GM10266 (cell line): Measurements from ENCODE around the gene TRIM17.

Source experiments
- DNase-seq: peaks from one replicate; pipeline ENCODE4 v3.0.0; 2012; ENCODE audit errors: extremely low spot score
- TF ChIP-seq, protein P1 (sequence below): IDR thresholded peaks from 2 replicates; pipeline ENCODE4 v1.5.1; 2012; ENCODE audit warnings: mild to moderate bottlenecking, low read depth; ENCODE audit not compliant: control insufficient read depth, insufficient read depth; ENCODE audit errors: missing control alignments

TRIM17 gene

DNA sequence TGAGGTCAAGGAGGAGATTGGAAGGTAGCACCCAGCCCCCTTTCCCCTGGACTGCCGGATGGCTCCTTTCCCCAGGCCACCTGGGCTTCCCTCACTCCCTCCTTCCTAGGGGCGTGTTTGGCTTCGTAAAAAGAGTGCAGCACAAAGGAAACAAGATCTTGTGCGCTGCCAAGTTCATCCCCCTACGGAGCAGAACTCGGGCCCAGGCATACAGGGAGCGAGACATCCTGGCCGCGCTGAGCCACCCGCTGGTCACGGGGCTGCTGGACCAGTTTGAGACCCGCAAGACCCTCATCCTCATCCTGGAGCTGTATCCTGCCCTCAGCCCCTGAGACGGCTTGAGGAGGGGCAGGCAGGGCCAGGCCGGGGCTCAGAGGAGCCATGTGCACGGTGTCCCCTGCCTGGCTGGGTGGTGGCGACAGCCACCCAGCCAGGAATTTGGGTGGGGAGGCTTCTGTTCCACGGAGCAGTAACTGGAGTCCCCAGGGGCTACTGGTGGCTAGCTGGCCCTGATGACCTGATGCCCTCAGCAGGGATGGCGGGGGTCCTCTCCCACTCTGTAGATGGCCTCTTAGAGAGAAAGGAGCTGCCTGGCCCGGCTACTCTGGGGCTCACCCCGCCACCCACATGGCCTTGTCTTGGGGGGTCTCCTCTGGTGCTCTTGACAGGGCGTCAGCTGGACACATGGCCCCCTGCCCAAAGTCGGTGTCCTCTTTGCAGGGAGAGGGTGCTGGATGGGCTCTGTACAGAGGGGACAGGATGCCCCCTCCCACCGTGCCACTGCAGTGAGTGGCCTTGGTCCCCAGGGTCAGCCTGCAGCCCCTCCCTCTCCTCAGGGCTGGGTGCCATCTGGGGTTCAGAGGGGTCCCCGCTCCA lies 49.6 kb downstream of the TRIM17 start:
- DNase-seq: no peak

DNA sequence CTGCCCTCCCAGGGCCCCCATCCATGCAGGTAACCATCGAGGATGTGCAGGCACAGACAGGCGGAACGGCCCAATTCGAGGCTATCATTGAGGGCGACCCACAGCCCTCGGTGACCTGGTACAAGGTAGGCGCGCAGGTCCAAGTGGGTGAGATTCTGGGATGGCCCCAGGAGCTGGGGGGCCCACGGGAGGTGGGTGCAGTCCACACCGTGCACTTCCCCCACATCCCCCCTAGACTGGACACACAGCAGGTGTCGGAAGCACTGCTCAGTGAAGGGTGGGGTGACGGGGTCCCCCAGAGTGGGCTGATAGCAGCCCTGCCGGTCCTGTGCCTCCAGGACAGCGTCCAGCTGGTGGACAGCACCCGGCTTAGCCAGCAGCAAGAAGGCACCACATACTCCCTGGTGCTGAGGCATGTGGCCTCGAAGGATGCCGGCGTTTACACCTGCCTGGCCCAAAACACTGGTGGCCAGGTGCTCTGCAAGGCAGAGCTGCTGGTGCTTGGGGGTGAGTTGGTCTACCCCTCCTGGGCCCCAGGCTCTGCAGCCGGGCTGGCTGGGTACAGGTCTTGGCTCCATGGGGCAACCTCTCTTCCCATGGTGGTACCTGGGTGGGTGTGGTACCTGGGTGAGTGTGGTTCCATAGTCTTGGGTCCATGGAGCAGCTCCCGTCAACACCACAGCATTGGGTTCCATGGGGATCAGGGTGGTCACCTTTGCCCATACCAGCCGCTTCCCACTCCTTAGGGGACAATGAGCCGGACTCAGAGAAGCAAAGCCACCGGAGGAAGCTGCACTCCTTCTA lies 50.4 kb downstream of the TRIM17 start:
- TF ChIP-seq, protein P1, sequence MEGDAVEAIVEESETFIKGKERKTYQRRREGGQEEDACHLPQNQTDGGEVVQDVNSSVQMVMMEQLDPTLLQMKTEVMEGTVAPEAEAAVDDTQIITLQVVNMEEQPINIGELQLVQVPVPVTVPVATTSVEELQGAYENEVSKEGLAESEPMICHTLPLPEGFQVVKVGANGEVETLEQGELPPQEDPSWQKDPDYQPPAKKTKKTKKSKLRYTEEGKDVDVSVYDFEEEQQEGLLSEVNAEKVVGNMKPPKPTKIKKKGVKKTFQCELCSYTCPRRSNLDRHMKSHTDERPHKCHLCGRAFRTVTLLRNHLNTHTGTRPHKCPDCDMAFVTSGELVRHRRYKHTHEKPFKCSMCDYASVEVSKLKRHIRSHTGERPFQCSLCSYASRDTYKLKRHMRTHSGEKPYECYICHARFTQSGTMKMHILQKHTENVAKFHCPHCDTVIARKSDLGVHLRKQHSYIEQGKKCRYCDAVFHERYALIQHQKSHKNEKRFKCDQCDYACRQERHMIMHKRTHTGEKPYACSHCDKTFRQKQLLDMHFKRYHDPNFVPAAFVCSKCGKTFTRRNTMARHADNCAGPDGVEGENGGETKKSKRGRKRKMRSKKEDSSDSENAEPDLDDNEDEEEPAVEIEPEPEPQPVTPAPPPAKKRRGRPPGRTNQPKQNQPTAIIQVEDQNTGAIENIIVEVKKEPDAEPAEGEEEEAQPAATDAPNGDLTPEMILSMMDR: no peak

More for the DNA sequence above, 49.6 kb downstream of the TRIM17 start:
- TF ChIP-seq, protein P1: no peak

DNA sequence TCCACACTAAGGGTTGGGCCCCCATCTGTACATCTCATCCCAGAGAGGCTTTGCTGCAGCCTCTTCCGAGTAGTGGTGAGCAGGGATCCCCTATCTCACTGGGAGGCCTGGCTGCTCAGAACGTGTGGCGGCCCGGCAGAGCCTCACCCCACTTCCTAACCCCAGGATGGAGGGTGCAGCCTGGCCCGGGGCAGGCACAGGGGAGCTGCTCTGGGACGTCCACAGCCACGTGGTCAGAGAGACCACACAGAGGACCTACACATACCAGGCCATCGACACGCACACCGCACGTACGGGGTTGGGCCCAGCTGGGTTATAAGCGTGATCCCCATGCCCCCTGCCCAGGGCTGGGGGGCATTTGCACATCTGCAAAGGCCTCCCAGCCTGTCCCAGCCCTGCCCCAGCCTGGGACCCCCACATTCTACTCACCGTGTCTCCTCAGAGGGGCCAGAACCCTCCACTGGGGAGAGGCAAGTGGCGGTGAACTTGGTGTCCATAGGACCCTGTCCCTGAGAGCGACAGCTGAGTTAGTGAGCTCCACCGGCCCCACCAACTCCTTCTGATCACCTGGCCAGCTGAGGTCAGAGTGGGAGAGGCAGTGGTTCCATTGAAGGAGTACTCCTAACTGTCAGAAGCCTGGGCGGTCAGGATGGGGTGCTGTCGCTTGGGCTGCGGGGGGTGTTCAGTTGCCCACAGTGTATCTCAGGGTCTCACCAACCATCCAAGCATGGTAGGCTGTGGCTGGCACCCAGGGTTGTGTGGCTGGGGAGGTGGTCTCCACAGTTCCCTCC lies 51.2 kb downstream of the TRIM17 start:
- DNase-seq: no peak
- TF ChIP-seq, protein P1: no peak

More for the DNA sequence above, 50.4 kb downstream of the TRIM17 start:
- DNase-seq: no peak

DNA sequence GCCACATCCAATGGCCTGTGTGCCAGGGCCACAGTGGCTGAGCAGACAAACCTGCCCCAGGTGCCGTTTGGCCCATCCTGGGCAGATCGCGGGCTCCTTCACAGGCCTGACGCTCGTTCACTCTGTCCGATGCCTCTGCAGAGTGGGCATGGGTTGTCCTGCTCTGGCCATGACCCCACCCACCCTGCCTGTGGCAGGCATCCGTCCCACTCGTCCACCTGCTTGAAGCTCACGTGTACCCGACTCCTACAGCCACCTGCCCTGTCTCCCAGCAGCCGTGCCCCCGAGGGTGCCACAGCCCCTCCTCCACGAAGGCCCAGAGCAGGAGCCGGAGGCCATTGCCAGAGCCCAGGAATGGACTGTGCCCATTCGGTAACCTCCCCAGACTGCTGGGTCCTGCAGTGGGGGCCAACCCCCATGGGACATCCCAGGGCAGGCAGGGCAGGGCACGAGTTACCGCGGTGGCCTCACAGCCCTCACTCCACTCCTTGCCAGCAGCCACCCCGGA lies 51.9 kb downstream of the TRIM17 start:
- TF ChIP-seq, protein P1: no peak
- no peak for DNase-seq

DNA sequence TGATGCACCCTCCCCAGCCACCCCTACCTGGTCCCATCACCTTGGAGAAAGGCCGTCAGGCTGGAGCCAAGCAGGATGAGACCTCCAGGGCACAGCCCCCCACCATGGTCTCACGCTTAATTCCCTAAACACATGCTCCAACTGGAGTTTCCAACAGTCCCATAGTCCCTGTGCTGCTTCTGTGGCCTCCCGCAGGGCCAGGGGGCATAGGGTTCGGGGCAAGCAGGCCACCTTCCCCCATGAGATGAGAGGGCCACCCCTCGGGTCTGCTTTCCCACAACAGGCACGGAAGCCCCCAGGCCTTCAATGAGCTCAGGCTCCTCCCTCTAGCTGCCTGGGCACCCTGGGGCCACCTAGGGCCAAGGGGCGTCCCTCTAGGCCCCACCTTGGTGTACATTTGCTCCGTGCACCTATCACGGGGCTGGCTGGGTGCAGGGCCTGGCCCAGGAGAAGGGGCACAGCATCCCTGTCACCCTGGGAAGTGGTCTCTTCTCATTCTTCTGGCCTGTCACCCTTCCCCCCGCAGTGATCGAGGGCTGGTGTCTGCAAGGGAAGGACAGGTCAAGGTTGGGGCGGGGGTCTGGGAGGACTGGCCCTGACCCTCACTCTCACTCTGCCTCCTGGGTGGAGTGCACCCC lies 52.5 kb downstream of the TRIM17 start:
- TF ChIP-seq, protein P1: no peak
- DNase-seq: no peak

DNA sequence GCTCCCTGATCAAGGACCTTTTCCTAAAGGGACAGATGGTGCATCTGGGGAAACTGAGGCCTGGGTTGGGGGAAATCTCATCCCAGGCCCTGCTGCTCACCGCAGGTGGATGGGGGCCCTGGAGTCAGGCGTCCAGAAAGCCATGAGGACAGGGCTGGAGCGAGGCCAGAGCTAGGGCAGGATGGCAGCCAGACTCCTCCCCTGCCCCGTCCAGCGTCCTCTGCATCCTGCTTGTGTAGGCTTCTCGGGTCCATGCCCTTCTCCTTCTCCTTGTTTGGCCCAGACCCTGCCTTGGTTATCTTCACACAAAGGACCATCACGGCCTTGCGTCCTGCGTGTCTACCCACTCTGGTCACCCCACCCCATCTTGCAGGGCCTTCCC lies 53.0 kb downstream of the TRIM17 start:
- TF ChIP-seq, protein P1: no peak
- no peak for DNase-seq
